Stimulated activated CD4-positive, alpha-beta T cell treated with anti-CD3 and anti-CD28 coated beads, Interleukin-1b, Interleukin-23, amount 100 ng/mL, for 48 hours (primary cell): ENCODE data around the gene NDUFB7.
"Not testable (repeated sequence)": the region's sequence is repeated elsewhere in the genome, so short reads cannot be mapped to it uniquely, and the experiment has no call there.

Experiments used
- DNase-seq: peaks from one replicate; pipeline ENCODE4 v3.0.0-alpha.2; 2020

Gene NDUFB7

DNA sequence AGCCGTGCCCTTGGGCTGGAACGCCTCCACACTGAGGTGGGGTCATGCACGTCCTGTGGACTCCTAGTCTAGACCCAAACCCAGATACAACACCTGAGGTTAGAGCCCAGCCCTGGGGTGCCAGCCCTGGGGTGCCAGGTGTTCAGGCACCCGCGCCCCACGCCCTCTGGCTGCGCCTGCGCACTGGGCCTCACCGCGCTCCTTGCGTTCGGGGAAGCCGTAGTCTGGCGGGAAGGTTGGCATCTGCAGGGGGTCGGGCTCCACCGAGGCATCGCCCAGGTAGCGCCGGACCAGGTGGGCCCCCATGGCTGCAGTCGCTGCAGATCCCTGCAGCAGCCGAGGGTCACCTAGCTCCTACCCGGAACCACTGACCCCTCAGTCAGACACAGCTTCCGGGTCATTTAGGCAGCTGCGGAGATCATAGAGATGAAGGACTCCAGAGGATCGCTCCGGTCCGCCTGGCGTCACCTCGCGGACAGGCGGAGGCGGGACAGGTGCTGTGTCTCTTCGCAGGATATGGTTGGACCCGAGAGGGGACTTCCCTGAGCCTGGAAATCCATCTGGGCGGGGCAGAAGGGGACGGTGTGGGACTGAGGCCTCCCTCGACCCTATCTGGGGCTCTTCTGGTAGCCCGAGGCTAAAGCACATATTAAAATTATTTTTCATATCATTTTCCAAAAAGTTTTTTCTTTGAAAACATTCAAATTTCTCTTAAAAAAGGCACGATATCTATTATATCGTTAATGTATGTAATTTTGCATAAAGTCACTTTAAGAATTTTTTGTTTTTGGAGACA is at the start of gene NDUFB7:
Gene NDUFB7, minus strand, starts transcription at position 372 of the 796 bp plus-strand sequence. Its CDS starts 66 bp downstream, at position 306.
- peak; percentile 93 for DNase-seq

GRCh38 chr19:14619404-14619803 is 47.5 kb upstream of the NDUFB7 start:
- DNase-seq = no peak

DNA sequence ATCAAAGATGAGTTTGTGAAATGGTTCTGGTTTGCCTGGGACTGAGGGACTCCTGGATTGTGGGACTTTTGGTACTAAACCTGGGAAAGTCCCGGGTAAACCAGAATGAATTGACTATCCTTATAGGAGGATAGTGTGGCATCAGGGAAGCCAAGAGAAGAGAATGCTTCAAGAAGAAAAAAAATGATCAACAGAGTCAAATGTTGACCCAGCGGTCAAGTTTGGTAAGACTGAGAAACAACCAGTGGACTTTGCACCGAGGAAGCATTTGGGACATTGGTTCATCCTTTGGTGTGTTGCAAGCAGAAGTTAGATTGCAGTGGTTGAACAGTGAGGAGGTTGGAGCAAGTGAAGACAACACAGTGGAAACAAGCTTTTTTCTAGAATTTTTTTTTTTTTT is 44.5 kb upstream of the NDUFB7 start:
- no peak for DNase-seq

GRCh38 chr19:14615623-14616022 is 43.8 kb upstream of the NDUFB7 start:
- no peak for DNase-seq

DNA sequence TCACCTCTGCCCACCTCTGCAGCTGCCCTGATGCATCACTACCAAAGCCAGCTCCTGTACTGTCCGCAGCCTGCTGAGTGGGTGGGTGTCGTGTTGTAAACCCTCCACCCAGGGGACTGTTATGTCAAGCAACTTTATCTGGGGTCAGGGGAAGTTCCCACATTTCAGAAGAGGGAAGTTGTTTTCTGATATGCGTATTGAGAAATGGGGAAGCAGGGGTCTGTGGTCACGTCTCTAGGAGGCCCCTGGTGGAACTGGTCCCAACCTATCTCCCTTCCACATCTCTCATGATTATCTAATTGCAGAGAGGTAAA is 42.2 kb upstream of the NDUFB7 start:
- no peak for DNase-seq

- DNase-seq = not testable (repeated sequence)
Observed at GRCh38 chr19:14613399-14614098, 41.7 kb upstream of the NDUFB7 start.

DNA sequence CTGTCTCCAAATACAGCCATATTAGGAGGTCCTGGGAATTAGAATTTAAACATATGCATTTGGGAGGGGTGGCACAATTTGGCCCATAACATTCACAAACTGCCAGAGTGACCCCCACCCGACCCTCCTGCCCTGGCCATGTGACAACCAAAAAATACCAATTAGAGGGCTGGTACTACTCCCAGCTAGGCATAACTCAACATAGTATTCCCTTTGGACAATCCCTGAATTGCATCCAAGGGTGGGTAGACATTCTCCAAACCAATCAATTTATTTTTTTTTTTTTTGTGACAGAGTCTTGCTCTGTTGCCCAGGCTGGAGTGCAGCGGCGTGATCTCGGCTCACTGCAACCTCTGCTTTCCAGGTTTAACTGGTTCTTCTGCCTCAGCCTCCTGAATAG is 40.8 kb upstream of the NDUFB7 start:
- no peak for DNase-seq

- DNase-seq = not testable (repeated sequence)
Observed at GRCh38 chr19:14612242-14612641, 40.4 kb upstream of the NDUFB7 start.

- DNase-seq = no peak
Observed at GRCh38 chr19:14611051-14611450, 39.2 kb upstream of the NDUFB7 start.

- DNase-seq = no peak
Observed at GRCh38 chr19:14606627-14607026, 34.8 kb upstream of the NDUFB7 start.

GRCh38 chr19:14603990-14604387 is 32.1 kb upstream of the NDUFB7 start:
- no peak for DNase-seq

DNA sequence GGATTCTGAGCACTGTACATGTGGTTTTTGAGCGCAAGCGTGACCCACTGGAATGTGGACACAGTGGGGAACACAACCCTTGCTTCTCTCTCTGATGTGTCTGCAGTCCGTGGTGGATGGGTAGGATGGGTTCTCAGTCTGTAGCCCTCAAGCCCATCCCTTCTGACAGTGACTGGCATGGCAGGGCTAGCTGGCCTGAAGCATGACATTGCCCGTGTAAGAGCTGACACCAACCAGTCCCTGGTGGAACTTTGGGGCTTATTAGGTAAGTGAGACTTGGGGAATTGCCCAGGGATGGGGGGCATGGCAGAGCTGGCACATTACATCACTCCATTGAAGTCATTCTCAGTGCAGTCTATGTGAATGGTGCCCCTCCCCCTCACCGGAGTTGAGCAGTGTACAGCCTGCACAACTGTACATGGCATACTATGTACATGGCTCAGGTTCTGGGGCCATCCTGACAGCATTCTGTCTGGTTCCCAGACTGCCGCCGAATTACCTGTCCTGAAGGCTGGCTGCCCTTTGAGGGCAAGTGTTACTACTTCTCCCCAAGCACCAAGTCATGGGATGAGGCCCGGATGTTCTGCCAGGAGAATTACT is 27.8 kb upstream of the NDUFB7 start:
- DNase-seq = no peak

- DNase-seq = no peak
Observed at GRCh38 chr19:14595558-14595957, 23.7 kb upstream of the NDUFB7 start.

DNA sequence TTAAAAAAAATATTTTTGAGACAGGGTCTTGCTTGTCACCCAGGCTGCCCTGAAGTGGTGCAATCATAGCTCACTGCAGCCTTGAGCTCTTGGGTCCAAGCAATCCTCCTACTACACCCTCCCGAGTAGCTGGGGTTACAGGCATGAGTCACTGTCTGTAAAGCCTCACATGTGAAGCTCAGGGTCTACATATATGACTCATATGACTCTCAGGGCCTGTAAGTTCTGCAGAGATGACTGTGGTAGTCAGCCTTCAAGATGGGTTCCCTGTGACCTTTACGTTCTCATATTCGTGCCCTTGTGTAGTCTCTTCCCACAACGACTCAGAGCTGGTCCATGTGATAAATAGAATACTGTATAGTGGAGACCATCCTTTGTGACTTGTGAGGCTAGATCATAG is 17.6 kb upstream of the NDUFB7 start:
- DNase-seq = peak; percentile 62

- DNase-seq = peak; percentile 79
Observed at GRCh38 chr19:14585187-14585586, 13.3 kb upstream of the NDUFB7 start.

DNA sequence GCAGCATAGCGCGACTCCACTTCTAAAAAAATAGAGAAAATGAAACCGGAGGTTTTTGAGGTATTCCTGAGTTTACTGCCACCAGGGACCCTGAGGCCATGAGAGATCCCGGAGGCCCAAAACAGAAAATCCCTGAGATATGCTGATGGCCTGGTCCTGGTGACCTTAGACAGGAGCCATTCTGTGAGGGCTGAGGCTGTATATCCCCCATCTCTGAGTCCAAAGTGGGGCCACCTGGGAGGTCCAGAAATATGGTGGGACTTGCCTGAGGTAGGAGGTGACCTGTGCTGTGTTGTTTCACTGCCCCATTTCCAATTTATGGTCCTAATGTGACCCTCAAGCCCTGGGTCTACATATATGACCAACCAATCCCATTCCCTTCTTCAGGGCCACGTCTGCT is 12.5 kb upstream of the NDUFB7 start:
- DNase-seq = not testable (repeated sequence)

DNA sequence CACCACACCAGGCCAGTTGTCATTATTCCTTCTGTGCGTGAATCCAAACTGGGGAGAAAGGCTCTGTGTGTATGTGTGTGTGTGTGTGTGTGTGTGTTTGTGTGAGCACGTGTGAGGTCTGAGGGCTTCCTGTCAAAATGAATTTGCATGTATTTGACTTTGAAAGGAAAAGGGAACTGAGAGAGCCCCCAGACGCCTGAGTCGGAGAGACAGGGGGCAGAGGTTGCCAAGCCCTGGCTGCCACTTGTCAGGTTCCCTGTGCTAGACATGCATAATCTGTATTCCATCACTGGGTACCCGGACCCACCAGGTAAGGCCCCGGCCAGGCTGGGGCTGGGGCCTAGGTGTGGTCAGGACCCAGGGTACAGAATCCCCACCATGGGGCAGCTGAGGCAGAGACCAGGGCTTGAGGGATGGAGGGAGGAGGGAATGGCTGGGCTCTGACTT is 11.1 kb upstream of the NDUFB7 start, which contains the start of gene CLEC17A:
Gene CLEC17A, plus strand, starts transcription at position 191 of the 447 bp plus-strand sequence. Its CDS starts 77 bp downstream, at position 268.
- DNase-seq = no peak

DNA sequence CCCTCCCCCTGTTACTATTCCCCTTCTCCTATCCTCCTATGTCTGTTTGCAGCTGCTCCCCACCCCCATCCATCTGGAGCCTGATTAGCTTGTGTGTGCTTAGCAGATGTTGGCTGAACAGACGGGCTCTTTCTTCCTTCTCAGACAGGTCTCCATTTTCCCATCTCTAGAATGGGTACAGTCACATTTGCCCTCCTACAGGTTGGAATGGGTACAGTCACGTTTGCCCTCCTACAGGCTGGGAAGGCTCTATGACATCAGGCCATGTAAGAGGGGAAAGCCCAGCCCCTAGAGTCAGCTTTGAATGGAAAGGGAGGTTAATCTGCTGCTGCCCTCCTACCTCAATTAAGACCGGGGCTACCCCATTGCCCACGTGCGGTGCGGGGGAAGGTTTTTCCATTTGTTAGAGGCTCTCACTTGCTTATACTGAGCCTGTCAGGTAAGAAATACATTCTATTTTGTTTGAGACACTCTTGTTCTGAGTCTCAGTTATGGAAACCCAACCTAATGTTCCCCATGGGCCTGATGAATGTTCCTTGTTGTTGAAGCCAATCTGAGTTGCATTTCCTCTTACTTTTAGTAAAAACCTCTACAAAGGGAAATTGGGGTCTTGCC is 8.9 kb upstream of the NDUFB7 start:
- DNase-seq = peak; percentile 75

GRCh38 chr19:14577885-14578427 is 6.1 kb upstream of the NDUFB7 start:
- no peak for DNase-seq

DNA sequence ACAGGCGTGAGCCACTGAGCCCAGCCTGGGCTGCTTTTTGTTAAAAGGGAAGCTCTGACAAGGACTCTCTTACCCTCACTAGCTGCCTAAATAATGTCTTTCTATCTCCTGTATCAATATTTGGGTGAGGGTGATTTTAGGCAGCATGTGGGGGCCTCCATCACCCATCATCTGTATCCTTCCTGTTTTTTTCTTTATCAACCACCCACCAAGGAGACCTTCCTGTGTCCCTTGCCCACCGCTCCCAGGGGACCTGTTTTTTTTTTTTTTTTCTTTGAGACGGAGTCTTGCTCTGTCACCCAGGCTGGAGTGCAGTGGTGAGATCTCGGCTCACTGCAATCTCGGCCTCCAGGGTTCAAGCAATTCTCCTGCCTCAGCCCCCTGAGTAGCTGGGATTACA is 5.4 kb upstream of the NDUFB7 start:
- DNase-seq = no peak

- no peak for DNase-seq
Observed at GRCh38 chr19:14576363-14576762, 4.5 kb upstream of the NDUFB7 start.

GRCh38 chr19:14575428-14575980 is 3.6 kb upstream of the NDUFB7 start:
- no peak for DNase-seq
